CD4-positive, alpha-beta T cell treated with Interleukin-2 at 100 ng/mL for 4 hours (primary cell): ENCODE data around the gene SOX21.
"Not testable (repeated sequence)": the region's sequence is repeated elsewhere in the genome, so short reads cannot be mapped to it uniquely, and the experiment has no call there.

ENCODE experiments used
- DNase-seq: peaks from one replicate; pipeline ENCODE4 v3.0.0-alpha.2; 2020; ENCODE audit warnings: low spot score

SOX21 gene

GRCh38 chr13:94712287-94712811 is at the start of gene SOX21:
Gene SOX21 (minus strand): TSS chr13:94712545. CDS start chr13:94712049, 496 bp downstream.
- DNase-seq, result no peak

GRCh38 chr13:94761407-94761806 is 49.1 kb upstream of the SOX21 start:
- no peak for DNase-seq

DNA sequence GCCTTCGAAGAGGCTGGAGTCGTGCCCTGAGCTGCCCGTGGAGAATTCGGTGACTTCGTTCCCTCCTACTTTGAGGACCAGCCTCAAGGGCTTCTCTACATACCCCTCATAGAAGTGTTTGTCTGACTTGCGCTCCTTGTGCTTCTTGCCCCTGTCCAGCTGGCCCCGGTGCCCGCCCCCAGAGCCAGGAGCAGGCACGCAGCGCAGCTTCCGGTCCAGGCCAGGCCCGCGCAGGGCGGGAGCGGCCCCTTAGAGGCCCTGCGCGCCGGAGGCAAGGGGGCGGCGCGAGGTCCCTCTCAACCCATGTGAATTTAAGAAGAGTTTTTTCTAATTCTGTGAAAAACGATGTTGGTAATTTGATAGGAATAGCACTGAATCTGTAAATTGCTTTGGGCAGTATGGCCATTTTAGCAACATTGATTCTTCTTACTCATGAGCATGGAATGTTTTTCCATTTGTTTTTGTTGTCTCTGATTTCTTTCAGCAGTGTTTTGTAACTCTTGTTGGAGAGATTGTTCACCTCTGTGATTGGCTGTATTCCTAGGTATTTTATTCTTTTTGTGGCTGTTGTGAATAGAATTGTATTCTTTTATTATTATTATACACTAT is 46.9 kb upstream of the SOX21 start:
- DNase-seq, result no peak

DNA sequence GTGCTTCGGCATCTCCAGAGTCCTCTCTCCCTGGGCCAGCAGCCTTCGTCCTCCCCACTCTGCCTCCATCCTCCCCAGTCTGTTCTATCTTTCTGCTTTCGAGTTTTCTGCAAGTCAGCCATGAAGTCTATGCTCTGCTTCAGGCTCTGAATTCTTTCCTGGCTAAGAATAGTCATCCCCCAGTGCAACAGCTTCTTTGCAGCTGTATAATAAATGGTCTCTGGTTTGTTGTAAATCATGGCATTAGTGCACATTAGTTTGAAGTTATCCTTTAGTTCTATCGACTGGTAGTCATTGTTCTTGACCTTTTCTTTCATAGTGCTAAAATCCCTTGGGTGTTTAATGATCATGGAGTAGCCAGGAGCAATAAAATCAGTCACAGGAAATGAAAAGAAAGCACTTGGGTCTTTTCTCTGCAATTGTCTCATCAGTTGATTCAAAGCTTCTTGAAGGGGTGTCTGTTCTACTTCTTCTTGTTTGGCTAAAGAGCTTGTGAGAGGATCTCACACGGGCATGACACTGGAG is 46.2 kb upstream of the SOX21 start:
- no peak for DNase-seq

DNA sequence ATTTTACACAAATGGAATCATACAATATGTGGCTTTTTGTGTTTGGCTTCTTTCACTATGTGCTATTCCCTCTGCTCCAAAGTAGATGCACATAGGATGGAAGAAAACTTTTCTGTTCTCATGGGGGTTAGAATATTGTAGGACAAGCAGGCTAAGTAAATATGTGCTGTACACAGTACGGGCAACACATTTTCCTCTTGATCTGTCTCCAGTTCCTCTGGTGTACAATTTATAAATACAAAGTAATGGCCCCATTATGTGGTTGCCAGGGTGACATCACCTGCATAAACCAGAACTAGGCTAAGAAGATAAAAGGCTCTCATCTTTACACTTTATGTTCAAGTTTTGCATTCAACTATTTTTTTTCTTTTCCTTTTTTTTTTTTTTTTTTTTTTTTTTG is 41.0 kb upstream of the SOX21 start:
- no peak for DNase-seq

DNA sequence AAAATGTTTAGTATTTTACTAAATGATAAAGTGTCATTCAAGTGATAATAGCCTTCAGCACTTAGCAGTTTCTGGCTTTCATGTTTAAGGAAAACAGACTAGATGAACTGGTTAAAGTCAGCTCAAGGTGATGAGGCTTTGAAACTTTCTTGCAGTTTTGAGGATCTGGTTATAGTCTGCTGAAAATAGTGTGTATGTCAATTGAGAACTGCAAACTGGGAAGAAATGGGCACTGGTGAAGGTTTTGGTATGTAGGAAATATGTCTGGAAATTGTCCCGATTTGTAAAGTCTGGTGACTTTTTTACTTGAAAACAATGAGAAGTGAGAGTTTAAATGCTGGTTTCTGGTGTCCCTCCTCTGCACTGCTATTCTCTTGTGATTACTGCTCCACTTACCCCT is 36.8 kb upstream of the SOX21 start:
- DNase-seq, result no peak

DNA sequence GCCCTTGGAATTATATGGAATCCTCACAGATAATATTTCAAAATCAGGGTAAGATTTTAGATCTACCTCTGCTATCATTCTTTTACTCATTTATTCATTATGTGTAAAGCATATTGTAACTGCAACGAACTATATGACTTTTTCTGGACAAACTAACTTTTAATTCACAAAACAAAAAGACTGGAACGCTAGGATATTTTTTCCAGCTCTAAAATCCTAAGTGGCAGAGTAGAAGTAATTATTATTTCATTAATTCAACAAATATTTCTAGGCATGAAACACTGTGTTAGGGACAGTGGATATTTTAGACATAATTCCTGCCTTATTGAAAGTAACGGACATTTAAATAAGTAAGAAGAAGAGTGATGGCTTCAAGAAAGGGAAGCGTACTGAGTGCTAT is 26.9 kb upstream of the SOX21 start:
- no peak for DNase-seq

- no peak for DNase-seq
Observed at GRCh38 chr13:94731028-94731427, 18.7 kb upstream of the SOX21 start.

DNA sequence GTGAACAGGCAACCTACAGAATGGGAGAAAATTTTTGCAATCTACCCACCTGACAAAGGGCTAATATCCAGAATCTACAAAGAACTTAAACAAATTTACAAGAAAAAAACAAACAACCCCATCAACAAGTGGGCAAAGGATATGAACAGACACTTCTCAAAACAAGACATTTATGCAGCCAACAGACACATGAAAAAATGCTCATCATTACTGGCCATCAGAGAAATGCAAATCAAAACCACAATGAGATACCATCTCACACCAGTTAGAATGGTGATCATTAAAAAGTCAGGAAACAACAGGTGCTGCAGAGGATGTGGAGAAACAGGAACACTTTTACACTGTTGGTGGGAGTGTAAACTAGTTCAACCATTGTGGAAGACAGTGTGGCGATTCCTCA is 17.6 kb upstream of the SOX21 start:
- DNase-seq, result not testable (repeated sequence)

DNA sequence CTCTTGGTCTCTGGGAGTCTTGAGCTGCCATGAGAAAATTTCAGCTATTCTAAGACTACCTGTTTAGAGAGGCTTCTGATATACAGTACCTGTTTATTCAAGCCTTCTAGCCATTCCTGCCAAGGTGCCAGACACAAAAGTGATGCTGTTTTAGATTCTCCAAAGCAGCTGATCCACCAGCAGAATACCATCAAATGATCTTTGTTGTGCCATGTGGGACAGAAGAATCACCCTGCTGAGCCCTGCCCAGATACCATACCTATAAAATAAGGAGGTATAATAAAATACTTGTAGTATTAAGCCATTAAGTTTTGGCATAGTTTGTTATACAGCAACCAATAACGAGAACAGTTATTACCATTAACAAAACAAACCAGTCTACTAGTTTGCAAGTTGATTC is 14.1 kb upstream of the SOX21 start:
- DNase-seq, result no peak

DNA sequence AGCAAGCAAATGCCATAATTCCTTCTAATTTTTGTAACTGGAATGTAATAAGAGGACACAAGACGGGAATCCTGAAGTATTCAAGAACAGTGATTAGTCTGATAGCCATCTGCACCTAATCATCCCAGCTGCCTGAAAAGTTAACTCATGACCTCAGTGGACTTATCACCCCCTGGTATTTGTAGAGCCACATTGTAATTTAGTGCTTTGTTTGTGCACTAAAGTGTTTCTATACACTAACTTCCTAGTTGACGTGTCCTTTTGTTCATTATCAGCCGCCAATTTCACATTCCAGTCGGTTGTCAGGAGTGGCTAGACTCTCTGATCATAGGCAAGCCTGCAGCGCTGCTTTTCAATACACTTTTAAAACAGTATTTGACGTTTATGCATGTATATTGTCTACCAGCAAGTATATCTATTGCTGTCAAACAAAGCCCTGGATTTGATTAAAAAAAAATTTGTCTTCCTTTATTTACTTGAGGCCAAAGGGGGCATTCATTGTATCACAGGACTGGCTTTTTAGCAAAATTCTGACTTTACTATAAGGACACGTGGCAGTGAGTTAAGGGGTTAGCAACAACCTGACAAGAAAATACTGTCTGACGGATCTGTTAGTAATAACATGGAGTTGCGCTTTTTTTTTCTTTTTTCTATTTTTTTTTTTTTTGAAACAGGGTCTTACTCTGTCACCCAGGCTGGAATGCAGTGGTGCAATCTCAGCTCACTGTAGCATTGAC is 10.4 kb upstream of the SOX21 start:
- no peak for DNase-seq

GRCh38 chr13:94718697-94719096 is 6.4 kb upstream of the SOX21 start:
- DNase-seq, result not testable (repeated sequence)

DNA sequence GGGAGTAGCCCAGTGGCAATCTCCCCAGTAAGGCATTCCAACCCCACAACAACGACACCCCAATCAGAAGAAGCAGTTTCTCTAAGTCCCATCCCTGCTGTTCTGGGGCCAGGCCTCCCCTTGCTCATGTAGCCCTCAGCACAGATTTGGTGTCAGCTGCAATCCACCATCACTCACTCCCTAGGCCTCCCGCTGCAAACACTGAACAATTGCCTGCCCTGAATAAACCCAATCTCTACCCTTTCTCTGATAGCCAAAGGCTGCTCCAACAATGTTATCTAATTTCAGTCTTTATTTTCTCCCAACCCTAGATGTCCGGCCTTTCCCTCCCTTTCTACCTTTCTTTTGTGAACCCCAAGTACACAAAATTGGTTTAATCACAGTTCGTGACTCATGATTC is 5.6 kb upstream of the SOX21 start:
- DNase-seq, result no peak

DNA sequence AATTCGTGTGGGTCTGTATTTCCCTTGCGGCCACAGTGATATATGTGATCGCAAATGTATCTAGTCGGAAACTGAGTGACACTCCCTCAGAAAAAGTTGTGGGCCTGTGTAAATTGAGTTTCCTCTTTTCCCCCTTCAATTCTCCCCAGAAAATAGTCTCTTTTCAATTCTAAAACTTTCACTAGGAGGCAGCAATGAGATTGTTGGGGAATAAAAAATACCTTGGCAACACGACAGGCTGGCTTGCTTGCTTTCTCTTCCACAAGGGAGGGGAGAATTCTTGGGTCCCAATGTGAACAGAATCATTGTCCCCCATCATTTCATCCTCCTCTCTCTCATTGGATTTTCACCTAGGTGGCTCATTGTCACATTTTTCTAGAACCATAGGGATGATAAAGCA is 3.7 kb upstream of the SOX21 start:
- no peak for DNase-seq

GRCh38 chr13:94713561-94714182 is 1.3 kb upstream of the SOX21 start:
- no peak for DNase-seq

DNA sequence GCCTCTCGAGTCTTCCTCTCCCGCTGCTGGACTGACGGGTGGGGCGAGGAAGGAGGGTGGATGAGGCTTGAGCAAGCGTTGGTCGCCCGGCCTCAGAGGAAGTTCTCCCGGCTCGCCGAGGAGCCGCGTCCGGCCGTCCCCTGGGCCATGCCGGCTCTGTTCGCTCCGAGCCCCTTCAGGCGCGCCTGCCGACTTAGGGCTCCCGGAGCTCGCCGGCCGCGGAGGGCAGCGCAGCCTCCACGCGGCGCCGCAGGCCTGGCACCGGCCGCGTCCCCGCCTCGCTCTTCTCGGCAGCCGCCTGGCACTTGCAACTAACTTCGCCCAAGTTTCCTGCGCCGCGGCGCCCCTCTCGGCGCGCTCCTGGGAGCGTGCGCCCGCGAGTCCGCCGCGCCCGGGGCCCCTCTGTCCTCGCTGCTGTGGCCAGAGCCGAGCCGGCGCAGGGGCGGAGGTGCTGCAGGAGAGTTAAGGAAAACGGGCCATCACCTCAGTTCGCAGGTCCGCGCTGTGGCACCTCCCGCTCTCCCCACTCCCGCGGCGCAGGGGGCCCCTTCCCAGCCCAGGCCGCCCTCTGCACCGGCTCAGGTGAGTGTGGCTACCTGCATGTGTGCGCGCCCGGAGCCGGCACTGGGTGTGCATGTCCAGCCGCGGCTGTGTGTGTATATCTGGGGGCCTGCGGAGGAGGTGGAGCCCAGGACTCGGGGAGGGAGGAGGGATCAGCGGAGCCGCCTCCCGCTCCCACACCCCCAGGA is 641 bp upstream of the SOX21 start:
- DNase-seq, result no peak

- no peak for DNase-seq
Observed at GRCh38 chr13:94711561-94712286, 621 bp downstream of the SOX21 start.

- no peak for DNase-seq
Observed at GRCh38 chr13:94710881-94711560, 1.3 kb downstream of the SOX21 start.

- DNase-seq, result no peak
Observed at GRCh38 chr13:94710065-94710781, 2.1 kb downstream of the SOX21 start.
